ENCODE results near the gene WFS1. TPM values are rescaled to one million over a fixed set of nuclear protein-coding genes. Genes with fewer than 3 reads are reported as not detected.

The WFS1 gene
- total and polyA plus RNA-seq, 2 donors (not counting 1 experiment from before 2014, with no cell fraction given): 25.7 to 37.5 TPM

DNA sequence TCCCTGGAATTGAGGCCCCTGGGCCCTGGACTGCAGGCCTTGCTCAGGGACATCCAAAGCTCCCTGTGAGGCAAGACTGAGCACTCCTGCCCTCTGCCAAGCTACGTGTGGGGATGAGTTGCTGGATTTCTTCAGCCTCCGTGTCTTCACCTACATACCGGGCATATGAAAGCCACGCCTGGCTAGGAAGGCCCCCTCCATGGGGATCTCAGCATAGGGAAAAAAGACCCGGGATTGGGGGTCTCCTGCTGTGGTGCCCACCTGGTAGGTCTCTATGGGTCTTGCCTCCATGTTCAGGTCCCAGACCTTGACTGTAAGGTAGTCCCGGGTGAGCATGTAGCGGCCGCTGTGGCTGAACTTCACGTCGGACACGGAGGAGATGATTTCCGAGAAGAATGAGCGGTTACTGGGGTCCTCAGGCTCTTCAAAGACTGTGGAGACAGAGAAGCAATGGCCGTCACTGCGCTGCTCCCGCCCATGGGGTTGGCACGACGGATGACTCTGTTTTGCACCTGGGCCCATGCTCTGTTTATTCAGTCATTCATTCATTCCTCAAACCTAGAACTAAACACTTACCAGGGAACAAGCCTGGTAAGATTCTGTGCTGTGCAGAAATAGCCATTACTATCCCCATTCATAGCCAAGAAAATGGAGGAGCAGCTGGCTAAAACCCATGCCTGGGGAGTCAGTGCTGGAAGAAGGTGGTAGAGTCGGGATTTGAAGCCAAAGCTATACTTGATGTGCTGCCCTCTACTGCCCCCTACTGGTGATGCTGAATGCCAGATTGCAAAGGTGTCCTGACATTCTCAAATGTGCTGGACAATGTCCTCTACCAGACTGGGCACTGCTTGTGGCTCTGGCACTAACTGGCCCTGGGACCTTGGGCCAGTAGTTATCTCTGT is 63.9 kb downstream of the WFS1 start:
- no peaks in the 10 kb centered on the region for H3K79me2 ChIP-seq (ENCODE audit: control insufficient read depth, insufficient read depth, low read length)
- DNase-seq (ENCODE audit: low read depth in 2 of 2): peak in 1 of 2 donors; percentile 9
- no peaks in the 10 kb centered on the region for H3K9me3 ChIP-seq (ENCODE audit: control insufficient read depth, insufficient read depth, low read depth, low read length)
- H3K27me3 ChIP-seq (ENCODE audit: control insufficient read depth, insufficient read depth, low read length): no peaks in the 10 kb centered on the region
- no peak overlapping the region for H3K27ac ChIP-seq (ENCODE audit: insufficient read depth, low read length)
- TF ChIP-seq EZH2 (IDR thresholded peaks at IDR 0.05; ENCODE audit: low read length, missing control alignments): no peak
- TF ChIP-seq, protein P1, sequence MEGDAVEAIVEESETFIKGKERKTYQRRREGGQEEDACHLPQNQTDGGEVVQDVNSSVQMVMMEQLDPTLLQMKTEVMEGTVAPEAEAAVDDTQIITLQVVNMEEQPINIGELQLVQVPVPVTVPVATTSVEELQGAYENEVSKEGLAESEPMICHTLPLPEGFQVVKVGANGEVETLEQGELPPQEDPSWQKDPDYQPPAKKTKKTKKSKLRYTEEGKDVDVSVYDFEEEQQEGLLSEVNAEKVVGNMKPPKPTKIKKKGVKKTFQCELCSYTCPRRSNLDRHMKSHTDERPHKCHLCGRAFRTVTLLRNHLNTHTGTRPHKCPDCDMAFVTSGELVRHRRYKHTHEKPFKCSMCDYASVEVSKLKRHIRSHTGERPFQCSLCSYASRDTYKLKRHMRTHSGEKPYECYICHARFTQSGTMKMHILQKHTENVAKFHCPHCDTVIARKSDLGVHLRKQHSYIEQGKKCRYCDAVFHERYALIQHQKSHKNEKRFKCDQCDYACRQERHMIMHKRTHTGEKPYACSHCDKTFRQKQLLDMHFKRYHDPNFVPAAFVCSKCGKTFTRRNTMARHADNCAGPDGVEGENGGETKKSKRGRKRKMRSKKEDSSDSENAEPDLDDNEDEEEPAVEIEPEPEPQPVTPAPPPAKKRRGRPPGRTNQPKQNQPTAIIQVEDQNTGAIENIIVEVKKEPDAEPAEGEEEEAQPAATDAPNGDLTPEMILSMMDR (conservative IDR thresholded peaks at IDR 0.05 in 1 of 2, IDR thresholded peaks at IDR 0.05 in 1 of 2; ENCODE audit: low read depth in 1 of 2, low read length in 2 of 2): peak; percentile 38 to 71
- no peak overlapping the region for H3K4me2 ChIP-seq (ENCODE audit: extremely low read depth, insufficient read depth, low read length)
- H3K36me3 ChIP-seq (ENCODE audit: control insufficient read depth, insufficient read depth, low read length): no peaks in the 10 kb centered on the region
- H3K4me3 ChIP-seq (replicated peaks in 1 of 4; ENCODE audit: control extremely low read depth in 1 of 4, insufficient read depth in 1 of 4, low read depth in 3 of 4, low read length in 4 of 4): no peak overlapping the region
- H3K4me1 ChIP-seq (ENCODE audit: control insufficient read depth, extremely low read depth, insufficient read depth, low read length): no peaks in the 10 kb centered on the region
- no peaks in the 10 kb centered on the region for H4K20me1 ChIP-seq (ENCODE audit: control insufficient read depth, extremely low read depth, insufficient read depth, low read length)
- no peak overlapping the region for H2AFZ ChIP-seq (ENCODE audit: low read length)
- no peak overlapping the region for H3K9ac ChIP-seq (ENCODE audit: insufficient read depth, low read length)

DNA sequence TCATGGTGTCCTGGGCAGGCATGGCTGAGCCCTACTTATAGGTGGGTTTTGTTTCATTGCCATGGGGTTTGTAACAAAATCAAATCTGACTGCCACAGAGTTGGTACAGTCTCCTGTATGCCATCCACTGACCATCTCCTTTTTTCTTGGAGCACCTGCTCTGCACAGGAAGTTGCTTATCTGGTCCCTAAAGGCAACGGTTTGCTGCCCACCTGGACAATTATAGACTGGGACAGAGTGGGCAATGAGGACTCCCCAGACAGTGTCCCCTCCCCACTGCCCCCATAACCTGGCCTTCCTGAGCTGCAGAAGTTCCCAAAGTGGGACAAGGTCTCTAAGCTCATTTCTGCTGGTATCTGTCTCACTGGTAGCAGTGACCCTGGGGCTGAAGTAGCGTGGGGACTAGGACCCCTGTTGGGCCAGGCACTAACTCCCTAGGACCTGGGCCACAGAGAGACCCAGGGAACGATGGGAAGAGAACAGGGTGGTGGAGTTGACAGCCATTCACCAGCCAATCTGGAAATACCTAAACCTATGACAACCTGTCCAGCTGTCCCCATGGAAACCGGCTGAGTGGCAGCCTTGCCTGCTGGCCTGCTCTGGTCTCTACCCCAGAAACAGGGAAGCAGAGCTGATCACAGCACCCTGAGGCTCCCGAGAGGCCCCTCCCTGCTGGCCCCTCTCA is 64.7 kb downstream of the WFS1 start:
- Histone ChIP-seq H2AFZ (ENCODE audit: low read length) (no peak overlapping the region), H3K27me3 (ENCODE audit: control insufficient read depth, insufficient read depth, low read length) (no peaks in the 10 kb centered on the region), H3K36me3 (ENCODE audit: control insufficient read depth, insufficient read depth, low read length) (no peaks in the 10 kb centered on the region), H4K20me1 (ENCODE audit: control insufficient read depth, extremely low read depth, insufficient read depth, low read length) (no peaks in the 10 kb centered on the region), H3K9ac (ENCODE audit: insufficient read depth, low read length) (no peak overlapping the region), H3K4me2 (ENCODE audit: extremely low read depth, insufficient read depth, low read length) (no peak overlapping the region), H3K79me2 (ENCODE audit: control insufficient read depth, insufficient read depth, low read length) (no peaks in the 10 kb centered on the region), H3K4me3 (replicated peaks in 1 of 4; ENCODE audit: control extremely low read depth in 1 of 4, insufficient read depth in 1 of 4, low read depth in 3 of 4, low read length in 4 of 4) (no peak overlapping the region), H3K9me3 (ENCODE audit: control insufficient read depth, insufficient read depth, low read depth, low read length) (no peaks in the 10 kb centered on the region), H3K27ac (ENCODE audit: insufficient read depth, low read length) (no peak overlapping the region), H3K4me1 (ENCODE audit: control insufficient read depth, extremely low read depth, insufficient read depth, low read length) (no peaks in the 10 kb centered on the region)
- TF ChIP-seq, protein P1 (conservative IDR thresholded peaks at IDR 0.05 in 1 of 2, IDR thresholded peaks at IDR 0.05 in 1 of 2; ENCODE audit: low read depth in 1 of 2, low read length in 2 of 2): no peak
- TF ChIP-seq EZH2 (IDR thresholded peaks at IDR 0.05; ENCODE audit: low read length, missing control alignments): no peak
- DNase-seq (ENCODE audit: low read depth in 2 of 2): no peak

DNA sequence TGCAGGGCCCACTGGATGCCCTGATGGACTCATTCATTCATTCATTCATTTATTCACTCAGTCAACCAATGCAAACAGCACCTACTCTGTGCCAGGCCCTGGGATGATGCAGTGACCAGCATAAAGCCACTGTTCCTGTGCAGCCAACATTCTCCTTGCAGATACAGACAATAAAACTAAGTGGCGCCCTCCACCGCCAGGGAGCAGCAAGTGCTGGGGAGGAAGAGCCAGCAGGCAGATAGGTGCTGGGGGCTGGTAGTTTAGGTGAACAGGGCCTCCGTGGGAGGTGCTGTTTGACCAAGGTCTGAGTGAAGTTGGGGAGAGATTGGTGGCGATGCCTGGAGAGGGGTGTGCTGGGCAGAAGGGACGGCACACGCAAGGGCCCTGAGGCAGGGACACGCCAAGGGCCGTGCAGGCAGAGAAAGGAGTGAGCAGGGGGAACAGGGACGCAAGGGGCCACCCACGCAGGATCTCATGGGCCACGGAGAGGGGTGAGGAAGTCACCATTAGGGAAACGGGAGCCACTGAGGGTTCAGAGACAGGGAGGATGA is 65.5 kb downstream of the WFS1 start:
- Histone ChIP-seq H4K20me1 (ENCODE audit: control insufficient read depth, extremely low read depth, insufficient read depth, low read length) (no peaks in the 10 kb centered on the region), H2AFZ (ENCODE audit: low read length) (no peak overlapping the region), H3K27ac (ENCODE audit: insufficient read depth, low read length) (no peak overlapping the region), H3K4me1 (ENCODE audit: control insufficient read depth, extremely low read depth, insufficient read depth, low read length) (no peaks in the 10 kb centered on the region), H3K9ac (ENCODE audit: insufficient read depth, low read length) (no peak overlapping the region), H3K36me3 (ENCODE audit: control insufficient read depth, insufficient read depth, low read length) (no peaks in the 10 kb centered on the region), H3K79me2 (ENCODE audit: control insufficient read depth, insufficient read depth, low read length) (no peaks in the 10 kb centered on the region), H3K4me2 (ENCODE audit: extremely low read depth, insufficient read depth, low read length) (no peak overlapping the region), H3K4me3 (replicated peaks in 1 of 4; ENCODE audit: control extremely low read depth in 1 of 4, insufficient read depth in 1 of 4, low read depth in 3 of 4, low read length in 4 of 4) (no peak overlapping the region), H3K9me3 (ENCODE audit: control insufficient read depth, insufficient read depth, low read depth, low read length) (no peaks in the 10 kb centered on the region), H3K27me3 (ENCODE audit: control insufficient read depth, insufficient read depth, low read length) (no peaks in the 10 kb centered on the region)
- DNase-seq (ENCODE audit: low read depth in 2 of 2): no peak
- TF ChIP-seq EZH2 (IDR thresholded peaks at IDR 0.05; ENCODE audit: low read length, missing control alignments): no peak
- TF ChIP-seq, protein P1 (conservative IDR thresholded peaks at IDR 0.05 in 1 of 2, IDR thresholded peaks at IDR 0.05 in 1 of 2; ENCODE audit: low read depth in 1 of 2, low read length in 2 of 2): no peak

All from fibroblast of lung (primary cell).